Activated gamma-delta T cell treated with Interleukin-2 at 50 U/mL for 16 hours (primary cell): ENCODE measurements around the gene ANKH.
"Not testable (repeated sequence)": the region's sequence is repeated elsewhere in the genome, so short reads cannot be mapped to it uniquely, and the experiment has no call there.

Experiments used
- DNase-seq: peaks from one replicate; pipeline ENCODE4 v3.0.0-alpha.2; 2020

Gene ANKH

GRCh38 chr5:14871214-14872069 is at the start of gene ANKH:
ANKH (minus strand) TSS chr5:14871778; CDS start chr5:14871447, 331 bp downstream.
- peak; percentile 78 for DNase-seq

DNA sequence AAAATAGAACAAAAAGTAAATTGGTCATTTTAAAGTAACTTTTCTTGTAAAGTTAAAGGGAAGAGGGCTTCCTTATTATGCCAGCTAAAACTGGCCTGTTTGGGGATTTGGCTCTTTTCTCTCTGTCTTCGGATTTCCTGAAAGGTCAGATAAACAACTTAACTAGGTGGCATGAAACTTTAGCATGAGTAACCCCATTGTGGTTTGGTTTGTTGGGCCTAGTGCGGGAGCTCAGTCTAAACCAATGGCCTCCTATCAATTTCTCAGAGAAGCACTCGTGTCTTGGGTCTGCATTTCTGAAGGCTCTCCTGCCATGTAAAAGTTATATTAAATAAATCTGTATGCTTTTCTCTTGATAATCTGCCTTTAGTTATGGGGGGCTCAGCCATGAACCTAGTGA is 48.5 kb upstream of the ANKH start:
- no peak for DNase-seq

DNA sequence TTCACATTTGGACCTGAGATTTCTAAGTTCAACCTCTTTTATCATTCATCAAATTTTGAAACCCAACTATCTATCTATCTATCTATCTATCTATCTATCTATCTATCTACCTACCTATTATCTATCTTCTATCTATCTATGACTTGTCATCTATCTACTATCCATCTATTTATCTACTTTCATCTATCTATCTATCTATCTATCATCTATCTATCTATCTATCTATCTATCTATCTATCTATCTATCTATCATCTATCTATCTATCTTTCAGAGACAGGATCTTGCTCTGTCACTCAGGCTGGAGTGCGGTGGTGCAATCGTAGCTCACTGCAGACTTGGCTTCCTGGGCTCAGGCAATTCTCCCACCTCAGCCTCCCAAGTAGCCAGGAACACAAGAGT is 47.5 kb upstream of the ANKH start:
- not testable (repeated sequence) for DNase-seq

DNA sequence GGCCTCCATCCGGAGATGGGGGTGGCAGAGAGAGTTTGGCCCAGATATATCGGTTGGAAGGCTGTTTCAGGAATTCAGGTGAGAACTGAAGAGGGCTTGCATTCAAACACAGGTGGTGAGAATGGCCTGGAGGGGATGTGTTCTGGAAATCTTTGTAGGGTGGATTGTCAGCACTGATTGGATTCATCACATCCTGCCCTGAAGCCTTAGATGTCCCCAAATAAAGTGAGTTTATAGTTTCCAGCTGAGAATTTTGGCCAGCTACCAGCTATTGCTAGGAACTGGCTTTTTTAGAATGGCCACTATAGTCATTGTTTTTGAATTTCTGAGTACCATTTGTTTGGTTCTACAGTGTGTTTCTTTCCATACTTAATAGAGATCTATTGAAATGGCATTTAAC is 46.1 kb upstream of the ANKH start:
- DNase-seq = no peak

GRCh38 chr5:14915291-14915952 is 43.8 kb upstream of the ANKH start:
- DNase-seq = no peak

- DNase-seq = no peak
Observed at GRCh38 chr5:14914623-14915260, 43.2 kb upstream of the ANKH start.

DNA sequence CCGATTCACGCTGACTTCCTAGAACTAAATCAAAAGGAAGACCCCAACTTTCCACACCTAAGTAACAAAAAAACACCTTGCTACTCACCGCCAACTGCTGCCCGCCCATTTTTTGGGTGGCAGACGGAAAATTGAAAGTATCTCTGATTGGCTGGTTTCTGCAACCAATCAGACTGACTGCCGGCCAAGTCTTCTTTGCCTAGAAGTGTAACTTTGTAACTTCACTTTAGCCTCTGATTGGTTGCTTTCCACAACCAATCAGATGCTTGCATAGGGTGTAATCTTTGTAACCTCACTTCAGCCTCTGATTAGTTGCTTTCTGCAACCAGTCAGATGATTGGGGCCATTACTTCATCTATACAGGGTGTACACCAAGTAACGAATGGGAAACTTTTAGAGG is 42.6 kb upstream of the ANKH start:
- DNase-seq = no peak

DNA sequence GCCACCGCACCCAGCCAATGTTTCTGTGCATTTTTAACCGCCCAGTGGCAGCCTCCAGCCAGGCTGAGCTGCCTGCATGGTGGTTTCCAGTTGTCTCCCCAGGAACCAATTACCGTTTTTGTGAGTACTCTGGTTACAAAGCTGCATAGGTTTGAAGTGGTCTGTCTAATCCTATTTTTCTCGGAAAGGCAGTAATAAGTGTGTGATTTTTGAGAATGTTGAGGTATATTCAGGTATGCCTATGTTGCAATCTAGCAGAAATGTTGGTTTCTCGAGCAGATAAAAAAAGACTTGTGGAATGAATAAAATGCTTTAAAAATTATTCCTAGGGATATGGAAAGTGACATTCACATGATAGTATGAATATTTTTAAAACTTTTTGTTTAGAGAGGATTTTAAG is 41.5 kb upstream of the ANKH start:
- no peak for DNase-seq

DNA sequence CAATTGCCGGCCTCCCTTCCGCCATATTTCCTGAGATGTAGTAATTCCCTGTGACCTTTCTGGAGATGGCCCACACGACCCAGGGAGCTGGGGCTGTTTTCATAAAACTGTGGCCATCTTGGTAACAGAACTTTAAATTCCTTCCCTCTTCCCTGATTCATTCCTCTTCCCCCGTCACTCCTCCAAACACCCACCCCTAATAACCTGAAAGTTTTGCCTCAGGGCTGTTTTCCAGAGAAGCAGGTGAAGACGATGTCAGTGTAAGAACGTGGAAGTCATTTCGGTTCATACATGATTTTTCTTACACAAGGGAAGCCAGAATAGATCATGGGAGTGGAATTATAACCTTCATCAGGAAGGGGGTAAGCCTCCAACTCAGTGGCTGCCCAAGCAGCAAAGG is 40.6 kb upstream of the ANKH start:
- no peak for DNase-seq

GRCh38 chr5:14909369-14909768 is 37.8 kb upstream of the ANKH start:
- DNase-seq = no peak

DNA sequence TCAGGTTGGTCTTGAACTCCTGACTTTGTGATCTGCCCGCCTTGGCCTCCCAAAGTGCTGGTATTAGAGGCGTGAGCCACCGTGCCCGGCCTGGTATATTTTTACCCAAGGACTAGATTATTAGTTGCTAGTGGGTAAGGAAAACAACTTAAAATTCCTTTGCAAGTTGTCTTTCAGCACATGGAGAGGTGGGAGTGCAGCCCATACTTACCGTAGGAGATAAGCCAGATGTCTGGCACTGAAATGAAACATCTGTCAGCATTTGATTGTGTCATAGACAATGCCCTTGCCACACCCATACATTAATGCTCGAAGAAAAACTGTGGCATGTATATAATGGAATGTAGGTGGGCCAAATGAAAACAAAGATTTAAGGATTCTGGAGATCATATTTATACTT is 36.6 kb upstream of the ANKH start:
- DNase-seq = no peak

GRCh38 chr5:14906628-14907027 is 35.0 kb upstream of the ANKH start:
- DNase-seq = no peak

GRCh38 chr5:14902826-14903560 is 31.4 kb upstream of the ANKH start:
- DNase-seq = no peak

GRCh38 chr5:14901462-14902051 is 30.0 kb upstream of the ANKH start:
- DNase-seq = no peak

DNA sequence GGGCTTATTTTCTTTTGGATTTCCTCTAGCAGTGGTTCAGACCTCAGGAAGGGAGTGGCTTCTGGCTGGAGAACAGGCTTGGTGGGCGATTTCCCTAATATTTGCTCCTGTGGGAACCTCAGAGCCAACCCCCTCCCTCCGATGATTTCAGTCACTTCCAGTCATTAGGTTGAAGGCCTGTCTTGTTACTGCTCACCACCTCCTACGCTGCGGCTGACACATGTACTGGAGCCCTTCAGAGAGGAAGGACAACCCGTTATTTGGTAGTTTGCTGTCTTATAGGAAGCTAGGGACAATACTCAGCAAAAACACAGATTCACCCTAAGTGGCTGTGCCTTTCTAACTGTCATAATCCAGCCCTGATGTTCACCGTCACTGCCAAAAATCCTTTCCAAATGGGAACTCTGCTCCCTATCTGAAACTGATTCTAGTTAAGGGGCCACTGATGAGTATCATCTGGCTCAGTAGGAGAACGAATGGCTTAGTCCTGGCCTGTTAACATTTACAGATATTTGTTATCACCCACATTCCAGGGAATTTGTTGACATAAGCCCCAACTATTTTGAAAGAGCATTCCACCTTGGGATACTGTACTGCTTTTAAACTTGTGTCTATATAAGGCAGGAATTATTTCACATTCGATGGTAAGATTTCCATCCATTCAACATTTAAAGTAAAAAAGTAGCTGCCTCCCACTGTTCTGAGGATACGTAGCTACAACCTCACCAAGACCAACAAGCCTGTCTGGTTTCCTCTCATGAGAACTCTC is 29.3 kb upstream of the ANKH start:
- no peak for DNase-seq

DNA sequence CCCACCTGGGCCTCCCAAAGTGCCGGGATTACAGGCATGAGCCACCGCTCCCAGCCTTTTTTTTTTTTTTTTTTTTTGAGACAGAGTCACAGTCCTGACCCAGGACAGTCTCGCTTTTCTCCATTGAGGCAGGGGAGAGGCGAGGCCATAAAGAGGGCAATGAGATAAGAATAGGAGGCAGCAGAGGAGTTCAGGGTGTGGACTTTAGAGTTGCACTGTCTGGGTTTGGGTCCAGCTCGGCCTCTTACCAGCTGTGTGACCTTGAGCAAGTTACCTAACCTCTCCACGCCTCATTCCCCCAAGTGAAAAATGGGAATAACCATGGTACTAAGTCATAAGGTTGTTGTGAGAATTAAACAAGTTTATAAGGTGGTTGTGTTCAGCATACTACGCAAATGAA is 24.6 kb upstream of the ANKH start:
- DNase-seq = no peak

DNA sequence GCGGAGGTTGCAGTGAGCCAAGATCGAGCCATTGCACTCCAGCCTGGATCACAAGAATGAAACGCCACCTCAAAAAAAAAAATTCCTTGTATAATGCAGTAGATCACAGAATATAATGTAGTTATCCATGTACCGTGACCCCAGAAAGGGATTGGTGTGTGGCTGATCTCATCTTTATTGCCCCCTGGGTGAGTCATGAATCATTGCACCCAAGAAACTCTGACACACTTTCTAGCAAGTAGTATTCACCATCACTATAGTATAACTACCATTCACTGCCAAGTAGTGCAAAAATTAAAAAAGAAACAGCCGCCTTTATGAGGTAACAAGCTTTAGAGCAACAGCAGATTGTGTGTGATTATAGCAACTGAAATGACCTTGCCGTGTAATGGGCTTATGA is 23.7 kb upstream of the ANKH start:
- DNase-seq = no peak

DNA sequence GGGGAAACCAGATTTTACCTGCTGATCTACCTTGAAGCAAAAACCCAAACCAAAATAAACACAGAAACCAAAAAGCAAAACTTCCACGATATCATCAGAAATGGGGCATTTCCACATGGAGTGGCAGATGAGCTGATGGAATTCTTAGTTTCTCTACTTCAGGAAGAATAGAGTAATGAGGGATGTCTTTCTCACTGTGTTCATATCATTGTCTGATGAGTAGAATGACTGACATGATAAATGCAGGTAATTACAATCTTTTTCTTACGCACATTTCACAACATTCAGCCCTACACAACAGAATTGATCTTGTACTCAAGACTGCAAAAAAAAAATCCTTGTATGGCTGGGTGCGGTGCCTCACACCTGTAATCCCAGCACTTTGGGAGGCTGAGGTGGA is 23.2 kb upstream of the ANKH start:
- no peak for DNase-seq

DNA sequence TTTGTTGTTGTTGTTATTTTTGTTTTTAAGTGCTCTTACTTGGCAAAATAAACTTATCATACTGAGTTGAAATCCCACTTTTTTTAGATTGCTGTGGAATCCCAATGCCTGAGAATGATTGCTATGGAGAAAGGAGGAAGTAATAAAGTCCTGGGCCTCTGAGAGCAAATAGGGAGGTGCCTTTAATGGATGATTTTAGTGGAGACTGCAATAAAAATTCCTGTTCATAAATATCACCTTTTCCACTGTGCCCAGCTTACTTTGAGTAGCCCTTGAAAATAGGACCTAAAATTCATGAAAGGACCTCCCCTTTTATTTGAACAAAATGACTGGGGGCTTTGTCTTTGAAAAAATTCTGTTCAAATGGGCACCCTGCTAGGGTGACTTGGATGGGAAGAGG is 21.8 kb upstream of the ANKH start:
- no peak for DNase-seq

DNA sequence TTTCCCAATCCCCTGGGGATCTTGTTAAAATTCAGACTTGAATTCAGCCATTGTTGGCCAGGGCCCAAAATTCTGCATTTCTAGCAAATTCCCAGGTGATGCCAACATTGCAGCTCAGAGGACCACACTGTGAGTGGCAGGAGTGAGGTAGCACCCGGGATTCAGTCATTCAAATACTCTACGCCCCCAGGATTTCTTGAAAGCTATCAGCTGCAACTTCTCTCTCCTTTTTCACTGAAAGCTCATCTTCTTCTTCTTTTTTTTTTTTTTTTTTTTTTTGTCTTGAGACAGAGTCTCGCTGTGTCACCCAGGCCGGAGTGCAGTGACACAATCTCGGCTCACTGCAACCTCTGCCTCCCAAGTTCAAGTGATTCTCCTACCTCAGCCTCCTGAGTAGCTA is 19.3 kb upstream of the ANKH start:
- no peak for DNase-seq

DNA sequence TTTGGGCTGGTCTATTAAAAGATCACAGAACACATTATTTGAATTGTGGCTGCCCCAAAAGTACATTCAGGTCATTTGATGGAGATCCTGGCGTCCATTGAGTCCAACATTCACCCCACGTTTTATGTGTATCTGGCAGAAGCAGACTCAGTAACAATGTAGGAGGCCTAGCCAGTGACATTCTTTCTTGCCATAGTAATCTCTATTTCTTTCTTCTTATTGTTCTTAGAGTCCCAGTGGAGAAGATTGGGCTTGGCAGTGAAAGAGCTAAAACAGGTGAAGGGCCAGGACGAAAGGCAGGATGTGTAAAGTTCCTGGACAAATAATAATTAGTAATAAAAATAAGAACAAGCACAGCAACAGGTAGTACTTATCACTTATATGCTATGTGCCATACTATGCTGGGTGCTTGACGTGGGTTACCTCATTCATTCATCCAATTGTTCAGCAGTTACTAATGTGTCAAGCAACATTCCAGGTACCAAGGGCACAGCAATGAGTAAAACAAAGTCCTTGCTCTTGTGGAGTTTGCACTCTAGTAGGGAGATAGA is 12.6 kb upstream of the ANKH start:
- no peak for DNase-seq
